Measurements from ENCODE around the gene MINDY4.

- TF ChIP-seq POLR2AphosphoS5 (IDR thresholded peaks at IDR 0.05; ENCODE audit: low read depth, low read length) (no peak), POLR2A (IDR thresholded peaks at IDR 0.05; ENCODE audit: low read depth, low read length) (no peak)
Observed at GRCh38 chr7:30804078-30804661, 33.0 kb downstream of the MINDY4 start.

Measured in GM12891 (cell line).